Dendritic cell treated with granulocyte-macrophage colony-stimulating factor and Interleukin-4, amounts not matched to agents 40 ng/mL and 50 ng/mL, for 4 days (primary cell): Measurements from ENCODE around the gene TMPRSS11A.

ENCODE experiments used
- H3K27ac Mint-ChIP-seq: one replicate; pipeline ENCODE4 v1.8.0; 2022; ENCODE audit warnings: mild to moderate bottlenecking, mixed read lengths
- H3K27me3 Mint-ChIP-seq: one replicate; pipeline ENCODE4 v1.8.0; 2022; ENCODE audit warnings: mild to moderate bottlenecking, mixed read lengths
- H3K36me3 Mint-ChIP-seq: one replicate; pipeline ENCODE4 v1.8.0; 2022; ENCODE audit warnings: low read depth, mixed read lengths
- H3K4me1 Mint-ChIP-seq: one replicate; pipeline ENCODE4 v1.8.0; 2022; ENCODE audit warnings: low read depth, mixed read lengths
- H3K4me3 Mint-ChIP-seq: one replicate; pipeline ENCODE4 v1.8.0; 2022; ENCODE audit warnings: mild to moderate bottlenecking, moderate library complexity, mixed read lengths
- H3K9me3 Mint-ChIP-seq: one replicate; pipeline ENCODE4 v1.8.0; 2022; ENCODE audit warnings: mixed read lengths
- intact Hi-C: fragments of 100-400 bp; cut with micrococcal nuclease; formaldehyde crosslinking; loops from one replicate; pipeline ENCODE4 v1.15.0; 2022

TMPRSS11A gene

GRCh38 chr4:67933038-67933437 lies 30.3 kb downstream of the TMPRSS11A start:
- no peaks in the 10 kb centered on the region for H3K9me3 Mint-ChIP-seq
- H3K27ac Mint-ChIP-seq = no peak overlapping the region
- no peaks in the 10 kb centered on the region for H3K36me3 Mint-ChIP-seq
- intact Hi-C loops = no loop called here
- H3K4me3 Mint-ChIP-seq = no peak overlapping the region
- H3K27me3 Mint-ChIP-seq = no peaks in the 10 kb centered on the region
- H3K4me1 Mint-ChIP-seq = peaks cover 5% of the 10 kb centered on the region

- H3K4me3 Mint-ChIP-seq = no peak overlapping the region
- no peaks in the 10 kb centered on the region for H3K27me3 Mint-ChIP-seq
- intact Hi-C loops = no loop called here
- no peaks in the 10 kb centered on the region for H3K36me3 Mint-ChIP-seq
- H3K9me3 Mint-ChIP-seq = no peaks in the 10 kb centered on the region
- H3K27ac Mint-ChIP-seq = no peak overlapping the region
- peaks cover 5% of the 10 kb centered on the region for H3K4me1 Mint-ChIP-seq
These were observed 32.0 kb downstream of the TMPRSS11A start for GRCh38 chr4:67931256-67931655.

- no peaks in the 10 kb centered on the region for H3K36me3 Mint-ChIP-seq
- peaks cover 4% of the 10 kb centered on the region for H3K9me3 Mint-ChIP-seq
- H3K27me3 Mint-ChIP-seq = no peaks in the 10 kb centered on the region
- intact Hi-C loops = no loop called here
- H3K4me1 Mint-ChIP-seq = peaks cover 5% of the 10 kb centered on the region
- no peak overlapping the region for H3K27ac Mint-ChIP-seq
- no peak overlapping the region for H3K4me3 Mint-ChIP-seq
These were observed 33.9 kb downstream of the TMPRSS11A start for GRCh38 chr4:67929426-67929825.

- intact Hi-C loops = no loop called here
- no peak overlapping the region for H3K4me3 Mint-ChIP-seq
- no peaks in the 10 kb centered on the region for H3K36me3 Mint-ChIP-seq
- H3K4me1 Mint-ChIP-seq = peaks cover 5% of the 10 kb centered on the region
- peaks cover 8% of the 10 kb centered on the region for H3K9me3 Mint-ChIP-seq
- H3K27me3 Mint-ChIP-seq = no peaks in the 10 kb centered on the region
- H3K27ac Mint-ChIP-seq = no peak overlapping the region
These were observed 34.7 kb downstream of the TMPRSS11A start for GRCh38 chr4:67928546-67928945.

- Mint-ChIP-seq H3K4me1 (peaks cover 5% of the 10 kb centered on the region), H3K27me3 (no peaks in the 10 kb centered on the region), H3K36me3 (no peaks in the 10 kb centered on the region), H3K27ac (no peak overlapping the region), H3K4me3 (no peak overlapping the region), H3K9me3 (peaks cover 8% of the 10 kb centered on the region)
- intact Hi-C loops = no loop called here
These were observed 36.0 kb downstream of the TMPRSS11A start for GRCh38 chr4:67927251-67927650.

- Mint-ChIP-seq H3K36me3 (no peaks in the 10 kb centered on the region), H3K9me3 (peaks cover 8% of the 10 kb centered on the region), H3K4me3 (no peak overlapping the region), H3K27me3 (no peaks in the 10 kb centered on the region), H3K27ac (no peak overlapping the region), H3K4me1 (peaks cover 5% of the 10 kb centered on the region)
- intact Hi-C loops = no loop called here
These were observed 36.8 kb downstream of the TMPRSS11A start for GRCh38 chr4:67926485-67926884.

- intact Hi-C loops = no loop called here
- Mint-ChIP-seq H3K27ac (no peak overlapping the region), H3K9me3 (peaks cover 8% of the 10 kb centered on the region), H3K27me3 (no peaks in the 10 kb centered on the region), H3K4me3 (no peak overlapping the region), H3K4me1 (no peaks in the 10 kb centered on the region), H3K36me3 (no peaks in the 10 kb centered on the region)
These were observed 40.6 kb downstream of the TMPRSS11A start for GRCh38 chr4:67922697-67923096.

GRCh38 chr4:67918428-67918827 lies 44.9 kb downstream of the TMPRSS11A start:
- H3K27me3 Mint-ChIP-seq = no peaks in the 10 kb centered on the region
- intact Hi-C loops = no loop called here
- H3K4me3 Mint-ChIP-seq = no peak overlapping the region
- H3K9me3 Mint-ChIP-seq = no peaks in the 10 kb centered on the region
- no peaks in the 10 kb centered on the region for H3K36me3 Mint-ChIP-seq
- H3K4me1 Mint-ChIP-seq = no peaks in the 10 kb centered on the region
- H3K27ac Mint-ChIP-seq = no peak overlapping the region

GRCh38 chr4:67915400-67915966 lies 47.8 kb downstream of the TMPRSS11A start:
- no peaks in the 10 kb centered on the region for H3K4me1 Mint-ChIP-seq
- no peak overlapping the region for H3K4me3 Mint-ChIP-seq
- intact Hi-C loops = no loop called here
- no peaks in the 10 kb centered on the region for H3K27me3 Mint-ChIP-seq
- H3K27ac Mint-ChIP-seq = no peak overlapping the region
- H3K9me3 Mint-ChIP-seq = no peaks in the 10 kb centered on the region
- no peaks in the 10 kb centered on the region for H3K36me3 Mint-ChIP-seq

GRCh38 chr4:67912080-67912479 lies 51.2 kb downstream of the TMPRSS11A start:
- Mint-ChIP-seq H3K27ac (no peak overlapping the region), H3K4me3 (no peak overlapping the region), H3K4me1 (no peaks in the 10 kb centered on the region), H3K27me3 (no peaks in the 10 kb centered on the region), H3K36me3 (no peaks in the 10 kb centered on the region), H3K9me3 (no peaks in the 10 kb centered on the region)
- intact Hi-C loops = loop anchor here (5.0 kb wide), 1 partner anchor 165 kb away; no protein-coding TSS in a partner anchor

- Mint-ChIP-seq H3K36me3 (no peaks in the 10 kb centered on the region), H3K9me3 (no peaks in the 10 kb centered on the region), H3K27me3 (no peaks in the 10 kb centered on the region), H3K27ac (no peak overlapping the region), H3K4me1 (no peaks in the 10 kb centered on the region), H3K4me3 (no peak overlapping the region)
- intact Hi-C loops = loop anchor here (2.0 to 5.0 kb wide), 2 partner anchors 164 to 363 kb away; no protein-coding TSS in a partner anchor
These were observed 51.7 kb downstream of the TMPRSS11A start for GRCh38 chr4:67911638-67912037.

- peaks cover 3% of the 10 kb centered on the region for H3K9me3 Mint-ChIP-seq
- no peaks in the 10 kb centered on the region for H3K4me1 Mint-ChIP-seq
- no peak overlapping the region for H3K4me3 Mint-ChIP-seq
- no peak overlapping the region for H3K27ac Mint-ChIP-seq
- H3K27me3 Mint-ChIP-seq = no peaks in the 10 kb centered on the region
- intact Hi-C loops = loop anchor here (2.0 to 5.0 kb wide), 2 partner anchors 164 to 362 kb away; no protein-coding TSS in a partner anchor
- H3K36me3 Mint-ChIP-seq = no peaks in the 10 kb centered on the region
These were observed 52.2 kb downstream of the TMPRSS11A start for GRCh38 chr4:67911141-67911540.

- intact Hi-C loops = loop anchor here (1.0 to 5.0 kb wide), 3 partner anchors 38 to 362 kb away; no protein-coding TSS in a partner anchor
- Mint-ChIP-seq H3K9me3 (peaks cover 9% of the 10 kb centered on the region), H3K4me3 (no peak overlapping the region), H3K27ac (no peak overlapping the region), H3K36me3 (no peaks in the 10 kb centered on the region), H3K27me3 (no peaks in the 10 kb centered on the region), H3K4me1 (no peaks in the 10 kb centered on the region)
These were observed 52.7 kb downstream of the TMPRSS11A start for GRCh38 chr4:67910585-67910905.

- no peaks in the 10 kb centered on the region for H3K4me1 Mint-ChIP-seq
- no peaks in the 10 kb centered on the region for H3K36me3 Mint-ChIP-seq
- no peaks in the 10 kb centered on the region for H3K27me3 Mint-ChIP-seq
- peaks cover 12% of the 10 kb centered on the region for H3K9me3 Mint-ChIP-seq
- no peak overlapping the region for H3K4me3 Mint-ChIP-seq
- H3K27ac Mint-ChIP-seq = no peak overlapping the region
- intact Hi-C loops = loop anchor here (1.0 to 5.0 kb wide), 3 partner anchors 38 to 361 kb away; no protein-coding TSS in a partner anchor
These were observed 53.2 kb downstream of the TMPRSS11A start for GRCh38 chr4:67909905-67910584.

- H3K4me1 Mint-ChIP-seq = no peaks in the 10 kb centered on the region
- intact Hi-C loops = no loop called here
- H3K27me3 Mint-ChIP-seq = no peaks in the 10 kb centered on the region
These were observed 55.6 kb downstream of the TMPRSS11A start for GRCh38 chr4:67907650-67908049.

More at GRCh38 chr4:67907650-67908049, 55.6 kb downstream of the TMPRSS11A start:
- Mint-ChIP-seq H3K36me3 (no peaks in the 10 kb centered on the region), H3K4me3 (no peak overlapping the region), H3K9me3 (peaks cover 12% of the 10 kb centered on the region), H3K27ac (no peak overlapping the region)
